B cell (primary cell): ENCODE measurements around the gene MARCHF3. TPM values are rescaled to one million over a fixed set of nuclear protein-coding genes. Genes with fewer than 3 reads are reported as not detected.
A peak's percentile ranks its signal among the peaks of the same experiment; 100 is the strongest.

Experiments
- ATAC-seq: fragments of 200-7000 bp; cut with Tn5 transposase; one replicate; pipeline ENCODE4 v1.10.0; 2021; ENCODE audit warnings: low read depth, mild to moderate bottlenecking, moderate number of reproducible peaks, moderate library complexity
- CTCF ChIA-PET: fragments of 350-600 bp; sonication (Branson Sonifier 250); formaldehyde crosslinking; loops from one replicate; lab custom pipeline; 2021; ENCODE audit warnings: antibody characterized with exemption, inconsistent platforms; lab: Charles Lee
- POLR2A ChIA-PET: fragments of 350-600 bp; sonication (Branson Sonifier 250); formaldehyde crosslinking; loops from one replicate; lab custom pipeline; 2021; ENCODE audit warnings: antibody characterized with exemption; lab: Charles Lee
- DNase-seq: peaks from one replicate; pipeline ENCODE4 v3.0.0; 2013
- H2AFZ ChIP-seq: 2 replicates; pipeline ENCODE4 v1.6.1; 2012; ENCODE audit warnings: mild to moderate bottlenecking, low read depth, low read length; ENCODE audit not compliant: insufficient read depth, poor library complexity, severe bottlenecking
- H3K27ac ChIP-seq, 2 donors: 1 replicate in 1 of 2; 2 replicates in 1 of 2; pipeline ENCODE4 v1.5.1; 2012 to 2013; ENCODE audit warnings: low read length in 2 of 2, mild to moderate bottlenecking in 2 of 2, moderate library complexity in 1 of 2
- H3K27me3 ChIP-seq, 4 experiments: fragments of 200-600 bp in 1 of 4; sonication (generic) in 1 of 4; replicated peaks in 1 of 4; 1 replicate in 2 of 4; 2 replicates in 2 of 4; pipeline versions ENCODE4 v1.6.1 to v1.7.0; 2013 to 2016; ENCODE audit warnings: low read length in 3 of 4, mild to moderate bottlenecking in 2 of 4, mixed read lengths in 1 of 4, moderate library complexity in 1 of 4; ENCODE audit not compliant: insufficient read depth in 4 of 4, control insufficient read depth in 3 of 4; ENCODE audit errors: control extremely low read depth in 1 of 4
- H3K36me3 ChIP-seq, 2 experiments: replicated peaks in 1 of 2; 1 replicate in 1 of 2; 2 replicates in 1 of 2; pipeline versions ENCODE4 v1.6.1 to v1.7.1; 2013; ENCODE audit warnings: low read length in 1 of 2; ENCODE audit not compliant: insufficient read depth in 2 of 2, control insufficient read depth in 1 of 2; ENCODE audit errors: control extremely low read depth in 1 of 2, extremely low read depth in 1 of 2
- H3K4me1 ChIP-seq, 2 donors: fragments of 200-600 bp in 1 of 2; sonication (generic) in 1 of 2; 1 replicate in 1 of 2; 2 replicates in 1 of 2; pipeline versions ENCODE4 v1.5.1 to v1.6.1; 2013 to 2017; ENCODE audit warnings: low read length in 2 of 2; ENCODE audit not compliant: control insufficient read depth in 2 of 2, insufficient read depth in 2 of 2
- H3K4me2 ChIP-seq: replicated peaks from 2 replicates; pipeline ENCODE3; 2012; ENCODE audit warnings: mild to moderate bottlenecking, low read depth, low read length; ENCODE audit not compliant: poor library complexity, severe bottlenecking
- H3K4me3 ChIP-seq, 5 experiments: fragments of 200-600 bp in 1 of 5; sonication (generic) in 1 of 5; 1 replicate in 3 of 5; 2 replicates in 2 of 5; pipeline versions ENCODE4 v1.5.1 to v1.7.0; 2011 to 2016; ENCODE audit warnings: low read length in 4 of 5, mild to moderate bottlenecking in 4 of 5, low read depth in 2 of 5, control low read depth in 1 of 5, moderate library complexity in 1 of 5; ENCODE audit not compliant: insufficient read depth in 1 of 5; ENCODE audit errors: control extremely low read depth in 1 of 5, extremely low read depth in 1 of 5
- H3K79me2 ChIP-seq: fragments of 200-600 bp; sonication (generic); one replicate; pipeline ENCODE4 v1.6.0; 2016; ENCODE audit warnings: low read length; ENCODE audit not compliant: control insufficient read depth, insufficient read depth
- H3K9ac ChIP-seq: fragments of 200-600 bp; sonication (generic); 2 replicates; pipeline ENCODE4 v1.6.1; 2017; ENCODE audit warnings: mild to moderate bottlenecking, low read length, moderate library complexity
- H3K9me3 ChIP-seq, 3 donors: one replicate each; pipeline versions ENCODE4 v1.6.1 to v1.7.1; 2013; ENCODE audit warnings: low read length in 2 of 3; ENCODE audit not compliant: control insufficient read depth in 2 of 3, insufficient read depth in 1 of 3; ENCODE audit errors: control extremely low read depth in 1 of 3
- H4K20me1 ChIP-seq: 2 replicates; pipeline ENCODE4 v1.6.0; 2012; ENCODE audit warnings: mild to moderate bottlenecking, low read length; ENCODE audit not compliant: insufficient read depth, control insufficient read depth, poor library complexity, severe bottlenecking
- H3K27ac Mint-ChIP-seq: one replicate; pipeline ENCODE4 v1.8.0; 2021; ENCODE audit warnings: mixed read lengths
- H3K27me3 Mint-ChIP-seq: one replicate; pipeline ENCODE4 v1.8.0; 2021; ENCODE audit warnings: mixed read lengths
- H3K4me1 Mint-ChIP-seq: one replicate; pipeline ENCODE4 v1.8.0; 2021; ENCODE audit warnings: mixed read lengths
- H3K4me3 Mint-ChIP-seq: one replicate; pipeline ENCODE4 v1.8.0; 2021; ENCODE audit warnings: mixed read lengths
- H3K9me3 Mint-ChIP-seq: one replicate; pipeline ENCODE4 v1.8.0; 2022; ENCODE audit warnings: mixed read lengths; ENCODE audit not compliant: insufficient read depth
- EZH2 ChIP-seq: IDR thresholded peaks from 2 replicates; pipeline ENCODE4 v1.6.1; 2012; ENCODE audit warnings: borderline replicate concordance, low read depth, mild to moderate bottlenecking, moderate library complexity, low read length; ENCODE audit not compliant: insufficient read depth, poor library complexity, severe bottlenecking
- WGBS: methylation state at CpG from one replicate; pipeline ENCODE4 v1.1.5; 2013; ENCODE audit warnings: missing lambda C conversion rate; ENCODE audit not compliant: insufficient coverage; 5-methylcytosine and 5-hydroxymethylcytosine counted together
- intact Hi-C: fragments of 100-400 bp; cut with micrococcal nuclease; formaldehyde crosslinking; loops from one replicate; pipeline ENCODE4 v1.10.0; 2022
- polyA plus RNA-seq: library from polyadenylated mRNA; depleted of rRNA; stranded (reverse); fragments of >200 nt; gene quantifications from 2 replicates; pipeline ENCODE4 v1.2.3, GENCODE V29; 2012
- total RNA-seq, 2 donors: library from RNA; stranded (reverse); fragments of 120-200 nt in 1 of 2; gene quantifications; 1 replicate in 1 of 2; 2 replicates in 1 of 2; pipeline versions ENCODE4 v1.2.3 to v1.2.4, GENCODE V29; 2013 to 2022
- TF ChIP-seq, protein P1 (sequence below): fragments of 200-600 bp; IDR thresholded peaks from one replicate; pipeline ENCODE4 v1.8.0; 2022; ENCODE audit warnings: antibody characterized with exemption, mild to moderate bottlenecking

Gene MARCHF3
- total and polyA plus RNA-seq, 2 donors (not counting 1 experiment from before 2014, with no cell fraction given) = 31.6 to 35.0 TPM

DNA sequence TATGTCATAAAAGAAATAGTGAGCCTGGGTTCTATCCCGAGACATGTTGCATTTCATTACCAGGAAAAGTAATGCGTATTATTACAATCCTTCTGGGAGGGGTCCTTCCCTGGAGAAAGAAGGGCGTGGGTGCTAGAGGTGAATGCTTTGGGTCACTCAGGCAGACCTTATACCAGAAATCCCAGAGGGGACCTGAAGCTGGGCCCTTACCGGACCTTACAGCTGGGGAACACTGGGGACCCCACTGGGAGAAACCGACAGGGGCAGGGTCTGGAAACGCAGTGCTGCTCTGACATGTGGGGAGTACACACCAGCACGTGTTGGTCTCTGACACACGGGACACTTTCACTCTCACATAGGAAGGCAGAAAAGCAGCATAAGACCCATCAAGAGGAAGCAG lies 182.1 kb downstream of the MARCHF3 start:
- Histone ChIP-seq H3K9ac (no peak overlapping the region), H4K20me1 (no peaks in the 10 kb centered on the region), H3K27me3 (no peaks in the 10 kb centered on the region), H3K4me2 (no peak overlapping the region), H3K27ac (no peak overlapping the region), H2AFZ (peak overlapping the region; percentile 32), H3K9me3 (no peaks in the 10 kb centered on the region), H3K36me3 (no peaks in the 10 kb centered on the region), H3K4me3 (no peak overlapping the region), H3K79me2 (no peaks in the 10 kb centered on the region), H3K4me1 (peaks cover 35 to 45% of the 10 kb centered on the region in 2 donors)
- 98% methylated on average over 5 of the region's 8 CpGs for WGBS
- no peak for DNase-seq
- peaks cover 62% of the 10 kb centered on the region for H3K4me1 Mint-ChIP-seq
- H3K27ac Mint-ChIP-seq = peak overlapping the region; percentile 56
- ChIA-PET POLR2A (interaction anchor here (0.5 kb wide), 1 partner anchor 15 kb away, joined by 13 read pairs; no protein-coding TSS in a partner anchor), CTCF (interaction anchor here (1.1 to 1.8 kb wide), 2 partner anchors 10 to 465 kb away, joined by 3 to 4 read pairs; no protein-coding TSS in a partner anchor)
- no peak overlapping the region for H3K4me3 Mint-ChIP-seq
- intact Hi-C loops = no loop called here
- H3K9me3 Mint-ChIP-seq = no peaks in the 10 kb centered on the region
- TF ChIP-seq, protein P1, sequence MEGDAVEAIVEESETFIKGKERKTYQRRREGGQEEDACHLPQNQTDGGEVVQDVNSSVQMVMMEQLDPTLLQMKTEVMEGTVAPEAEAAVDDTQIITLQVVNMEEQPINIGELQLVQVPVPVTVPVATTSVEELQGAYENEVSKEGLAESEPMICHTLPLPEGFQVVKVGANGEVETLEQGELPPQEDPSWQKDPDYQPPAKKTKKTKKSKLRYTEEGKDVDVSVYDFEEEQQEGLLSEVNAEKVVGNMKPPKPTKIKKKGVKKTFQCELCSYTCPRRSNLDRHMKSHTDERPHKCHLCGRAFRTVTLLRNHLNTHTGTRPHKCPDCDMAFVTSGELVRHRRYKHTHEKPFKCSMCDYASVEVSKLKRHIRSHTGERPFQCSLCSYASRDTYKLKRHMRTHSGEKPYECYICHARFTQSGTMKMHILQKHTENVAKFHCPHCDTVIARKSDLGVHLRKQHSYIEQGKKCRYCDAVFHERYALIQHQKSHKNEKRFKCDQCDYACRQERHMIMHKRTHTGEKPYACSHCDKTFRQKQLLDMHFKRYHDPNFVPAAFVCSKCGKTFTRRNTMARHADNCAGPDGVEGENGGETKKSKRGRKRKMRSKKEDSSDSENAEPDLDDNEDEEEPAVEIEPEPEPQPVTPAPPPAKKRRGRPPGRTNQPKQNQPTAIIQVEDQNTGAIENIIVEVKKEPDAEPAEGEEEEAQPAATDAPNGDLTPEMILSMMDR = no peak
- no peak for TF ChIP-seq EZH2
- no peaks in the 10 kb centered on the region for H3K27me3 Mint-ChIP-seq
- no peak for ATAC-seq

DNA sequence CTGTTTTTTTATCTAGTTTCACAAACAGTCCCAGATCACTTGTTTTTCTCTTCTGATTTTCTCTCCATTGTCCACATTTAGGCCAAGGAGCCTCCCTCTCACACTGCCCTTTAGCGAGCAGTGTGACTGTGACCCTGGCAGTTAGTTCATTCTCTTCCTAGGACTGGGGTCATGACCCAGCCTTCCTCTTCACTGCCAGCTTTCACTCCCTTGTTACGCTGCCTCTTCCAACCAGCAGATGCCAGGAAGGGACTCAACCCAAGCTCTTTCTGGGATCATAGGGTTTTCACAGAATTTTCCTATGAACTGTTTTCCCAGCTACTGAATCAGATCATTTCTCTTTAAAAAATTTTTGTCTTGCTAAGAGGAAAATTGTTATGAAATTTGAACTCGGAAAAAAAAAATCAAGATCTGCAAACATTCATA lies 182.5 kb downstream of the MARCHF3 start:
- H3K9me3 Mint-ChIP-seq = no peaks in the 10 kb centered on the region
- Histone ChIP-seq H3K79me2 (no peaks in the 10 kb centered on the region), H2AFZ (no peak overlapping the region), H3K4me2 (no peak overlapping the region), H3K9ac (no peak overlapping the region), H4K20me1 (no peaks in the 10 kb centered on the region), H3K9me3 (no peaks in the 10 kb centered on the region), H3K27ac (no peak overlapping the region), H3K27me3 (no peaks in the 10 kb centered on the region), H3K4me3 (no peak overlapping the region), H3K36me3 (no peaks in the 10 kb centered on the region), H3K4me1 (peaks cover 30 to 41% of the 10 kb centered on the region in 2 donors)
- ATAC-seq (no peak), DNase-seq (no peak)
- POLR2A ChIA-PET = interaction anchor here (0.5 kb wide), 1 partner anchor 15 kb away, joined by 13 read pairs; no protein-coding TSS in a partner anchor
- H3K4me3 Mint-ChIP-seq = no peak overlapping the region
- H3K27ac Mint-ChIP-seq = peak overlapping the region; percentile 63
- 100% methylated on average over 2 of the region's 3 CpGs for WGBS
- CTCF ChIA-PET = interaction anchor here (1.1 to 1.8 kb wide), 2 partner anchors 10 to 466 kb away, joined by 3 to 4 read pairs; no protein-coding TSS in a partner anchor
- intact Hi-C loops = no loop called here
- peaks cover 59% of the 10 kb centered on the region for H3K4me1 Mint-ChIP-seq
- TF ChIP-seq EZH2 = no peak
- TF ChIP-seq, protein P1 = no peak
- no peaks in the 10 kb centered on the region for H3K27me3 Mint-ChIP-seq
